Stimulated activated CD4-positive, alpha-beta T cell treated with anti-CD3 and anti-CD28 coated beads, Interleukin-4, amount 100 ng/mL, for 4 hours (primary cell): ENCODE results near the gene TTLL11.

ENCODE experiments used
- DNase-seq, 2 experiments: peaks; one replicate each; pipeline ENCODE4 v3.0.0-alpha.2; 2020

The TTLL11 gene

DNA sequence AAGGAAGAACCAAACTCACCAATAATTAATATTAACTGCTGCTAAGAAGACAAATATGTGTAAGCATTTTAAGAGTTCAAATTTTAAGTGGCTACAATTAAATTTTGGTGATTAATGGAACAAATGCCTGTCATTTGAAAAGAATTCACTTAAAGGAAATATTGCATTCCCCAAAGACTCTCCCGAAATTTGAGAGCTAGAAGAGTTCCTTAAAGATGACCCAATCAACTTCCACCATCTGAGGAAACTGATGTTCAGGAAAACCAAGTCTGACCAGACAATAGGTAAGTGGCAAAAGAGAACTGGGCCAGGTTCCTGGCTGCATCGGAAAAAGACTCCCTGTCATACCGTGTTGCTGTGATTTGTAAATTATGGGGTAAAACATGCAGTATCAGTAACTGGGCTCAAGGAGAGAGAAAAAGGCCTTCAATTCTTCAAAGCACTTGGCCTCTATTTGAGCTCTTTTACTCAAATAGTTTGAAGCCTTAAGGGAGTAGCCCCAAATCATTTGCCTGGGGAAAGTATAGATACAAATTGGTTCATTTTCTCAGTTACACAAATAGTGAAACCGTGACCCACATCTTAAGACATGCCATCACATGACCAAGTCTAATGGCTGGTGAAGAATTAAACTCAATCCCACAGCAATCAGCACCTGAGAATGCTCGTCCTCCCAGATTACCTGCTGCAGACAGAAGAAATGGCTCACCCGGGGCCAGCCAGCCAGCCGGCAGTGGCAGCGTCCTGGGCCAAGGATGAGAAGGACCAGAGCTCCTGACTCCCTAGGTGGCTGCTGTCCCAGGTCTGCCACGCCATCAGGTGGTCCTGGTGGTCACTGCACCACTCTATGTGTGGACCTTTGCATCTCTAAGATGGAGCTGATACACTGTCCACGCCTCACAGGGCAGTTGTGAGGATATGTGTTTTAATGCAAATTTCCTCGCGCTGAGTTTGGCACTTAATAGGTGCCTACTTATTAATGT is 162.9 kb downstream of the TTLL11 start:
- DNase-seq: no peak

DNA sequence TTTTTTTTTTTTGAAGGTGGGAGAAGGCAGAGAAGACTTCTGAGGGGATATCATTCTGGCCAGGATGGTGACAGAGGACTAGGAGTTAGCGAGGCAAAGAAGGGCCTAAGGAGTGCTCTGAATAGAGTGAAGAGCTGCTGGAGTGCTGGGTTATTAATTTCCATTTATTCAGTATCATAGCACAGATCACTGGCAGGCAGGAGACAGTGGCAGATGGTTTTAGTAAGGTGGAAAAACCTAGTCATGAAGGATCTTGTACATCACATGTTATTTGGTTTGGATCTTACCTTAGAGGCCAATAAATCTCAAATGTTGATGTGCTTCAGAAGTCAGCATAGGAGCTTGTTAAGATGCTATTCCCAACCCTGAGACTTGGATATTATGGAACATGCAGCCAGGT is 165.5 kb downstream of the TTLL11 start:
- DNase-seq: no peak

DNA sequence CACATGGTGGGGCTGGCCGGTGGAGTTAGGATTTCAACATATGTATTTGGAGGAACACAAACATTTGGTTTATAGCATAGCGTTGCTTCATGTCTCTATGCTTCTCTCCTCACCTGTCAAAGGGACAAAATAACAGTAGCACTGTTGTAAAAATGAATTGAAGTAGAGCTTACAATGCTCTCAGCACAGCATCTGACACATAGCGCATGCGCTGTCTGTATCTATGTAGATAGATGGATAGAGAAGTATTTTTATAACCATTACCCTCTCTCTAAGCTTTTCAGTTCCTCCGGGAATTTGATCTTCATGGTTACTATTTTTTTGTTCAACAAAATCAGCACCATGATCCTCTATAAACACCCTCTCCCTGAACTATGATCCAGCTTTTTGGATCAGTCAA is 166.0 kb downstream of the TTLL11 start:
- DNase-seq: no peak

DNA sequence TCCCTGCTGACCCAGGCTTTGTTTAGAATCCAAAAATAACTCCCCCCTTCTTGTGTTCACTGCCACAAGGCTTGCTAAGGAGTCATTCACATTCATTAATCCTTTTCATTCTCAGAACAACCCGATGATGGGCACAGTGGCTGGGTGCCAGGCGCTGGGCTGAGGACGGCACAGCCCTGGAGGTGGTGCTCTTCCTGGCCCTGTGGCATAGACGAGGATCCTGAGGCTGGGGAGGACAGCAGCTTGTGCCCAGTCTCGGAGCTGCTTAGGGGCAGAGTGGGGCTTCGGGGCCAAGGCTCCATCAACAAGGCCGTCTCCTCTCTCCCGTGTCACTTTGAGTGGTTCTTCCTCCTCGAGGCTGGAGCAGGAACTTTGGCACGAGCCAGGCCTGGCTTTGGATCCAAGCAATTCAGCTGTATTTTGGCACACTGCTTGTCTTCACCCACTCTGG is 166.7 kb downstream of the TTLL11 start:
- DNase-seq: no peak

DNA sequence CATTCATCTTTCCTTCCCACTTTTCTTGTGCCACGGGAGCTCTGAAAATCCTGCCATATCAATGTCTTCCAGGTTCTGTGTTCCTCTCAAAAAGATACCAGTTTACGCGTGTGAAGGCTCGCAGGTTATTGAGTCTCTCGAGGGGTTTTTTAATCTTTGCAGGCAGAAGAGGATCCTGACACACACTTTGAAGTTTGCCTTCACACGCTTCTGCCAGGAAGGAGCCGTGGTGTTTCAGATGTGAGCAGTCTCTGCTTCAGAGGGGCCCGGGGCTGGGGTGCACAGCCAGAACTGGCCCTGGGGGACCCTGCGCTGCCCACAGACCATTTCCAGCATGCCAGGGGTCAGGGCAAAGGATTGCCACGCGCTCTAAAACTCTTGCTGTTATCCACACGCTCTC is 167.2 kb downstream of the TTLL11 start:
- no peak for DNase-seq

DNA sequence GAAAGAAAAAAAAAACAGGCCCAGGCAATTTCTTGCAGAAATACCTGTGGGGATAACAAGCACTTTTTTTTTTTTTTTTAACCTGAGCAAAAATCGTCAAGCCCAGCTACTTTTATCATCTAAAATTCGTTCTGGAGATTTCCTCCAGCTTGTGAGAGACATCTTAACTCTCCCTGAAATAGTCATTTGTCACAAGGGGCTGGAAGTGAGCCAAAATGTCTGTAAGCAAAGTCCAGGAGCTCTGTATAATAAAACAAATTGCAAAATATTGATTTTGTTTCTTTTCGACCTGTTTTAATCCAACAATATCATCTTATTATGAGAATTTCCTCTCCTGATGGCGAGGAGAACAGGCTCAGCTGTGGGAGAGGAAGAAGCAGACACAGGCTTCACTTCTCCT is 168.4 kb downstream of the TTLL11 start:
- DNase-seq: no peak

DNA sequence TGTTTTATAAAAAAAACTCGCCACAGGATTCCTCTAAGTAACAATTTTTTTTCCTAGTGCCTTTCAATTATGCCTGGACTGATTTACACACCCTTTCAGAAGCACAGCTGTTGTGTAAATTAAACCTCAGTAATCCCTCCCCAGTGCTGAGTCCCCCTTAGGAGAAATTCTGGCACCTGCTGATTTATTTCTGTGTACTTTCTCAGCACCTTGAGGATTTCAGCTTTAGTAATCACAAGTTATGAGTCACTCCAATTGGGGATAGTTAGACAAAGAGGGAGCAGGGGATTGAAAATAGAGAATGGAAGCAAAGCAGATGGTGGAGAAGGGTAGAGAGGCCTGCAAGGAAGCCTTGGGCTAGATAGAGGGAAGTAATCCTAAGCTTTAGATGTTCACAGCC is 171.7 kb downstream of the TTLL11 start:
- no peak for DNase-seq

DNA sequence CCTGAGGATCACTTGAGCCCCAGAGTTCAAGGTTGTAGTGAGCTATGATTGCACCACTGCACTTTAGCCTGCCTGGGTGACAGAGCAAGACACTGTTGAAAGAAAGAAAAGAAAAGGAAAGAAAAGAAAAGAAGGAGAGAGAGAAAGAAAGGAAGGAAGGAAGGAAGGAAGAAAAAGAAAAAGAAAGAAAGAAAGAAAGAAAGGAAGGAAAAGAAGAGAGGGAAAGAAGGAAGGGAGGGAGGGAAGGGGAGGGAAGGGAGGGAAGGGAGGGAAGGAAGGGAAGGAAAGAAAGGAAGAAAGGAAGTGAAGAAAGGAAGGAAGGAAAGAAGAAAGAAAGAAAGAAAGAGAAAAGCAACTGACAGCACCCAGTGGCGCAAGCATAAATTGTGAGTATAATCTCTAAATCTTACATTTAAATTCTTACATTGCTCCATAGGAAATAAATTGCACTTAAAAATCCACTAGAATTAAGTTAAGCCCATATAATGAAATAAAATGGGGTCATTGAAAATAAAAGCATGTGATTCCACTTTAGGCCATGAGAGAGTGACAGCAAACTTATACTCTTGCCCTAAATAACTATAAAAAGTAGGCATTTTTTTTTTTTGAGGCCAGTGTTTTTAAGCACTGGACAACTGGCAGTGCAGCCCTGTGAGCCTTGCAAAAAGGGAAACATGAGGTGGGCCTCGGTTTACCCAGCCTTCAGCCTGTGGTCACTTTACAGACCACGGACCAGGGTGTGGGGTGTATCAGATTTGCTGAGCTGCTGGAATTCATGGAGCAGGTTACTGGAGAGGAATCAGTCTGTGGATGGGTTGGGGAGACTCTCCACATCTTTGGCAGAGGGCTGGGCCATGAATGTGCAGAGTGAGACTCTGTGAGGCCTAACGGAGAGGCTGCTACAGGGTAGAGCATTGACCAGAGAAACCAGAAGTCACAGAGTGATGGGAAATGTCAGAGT is 175.5 kb downstream of the TTLL11 start:
- DNase-seq: no peak

DNA sequence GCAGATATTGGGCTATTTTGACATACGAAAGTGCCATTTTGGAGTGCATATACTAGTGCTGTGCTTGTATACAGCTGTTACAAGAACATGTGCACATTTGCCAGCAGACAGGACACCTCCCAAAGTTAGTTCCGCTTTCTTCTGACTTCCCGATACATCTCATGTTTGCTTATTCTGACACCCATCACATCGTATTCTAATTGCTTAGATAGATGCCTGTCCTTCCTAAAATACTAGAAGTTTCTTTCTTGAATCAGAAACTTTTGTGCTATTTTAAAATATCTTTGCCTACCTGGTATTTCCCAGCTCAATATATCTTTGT is 177.8 kb downstream of the TTLL11 start:
- no peak for DNase-seq

DNA sequence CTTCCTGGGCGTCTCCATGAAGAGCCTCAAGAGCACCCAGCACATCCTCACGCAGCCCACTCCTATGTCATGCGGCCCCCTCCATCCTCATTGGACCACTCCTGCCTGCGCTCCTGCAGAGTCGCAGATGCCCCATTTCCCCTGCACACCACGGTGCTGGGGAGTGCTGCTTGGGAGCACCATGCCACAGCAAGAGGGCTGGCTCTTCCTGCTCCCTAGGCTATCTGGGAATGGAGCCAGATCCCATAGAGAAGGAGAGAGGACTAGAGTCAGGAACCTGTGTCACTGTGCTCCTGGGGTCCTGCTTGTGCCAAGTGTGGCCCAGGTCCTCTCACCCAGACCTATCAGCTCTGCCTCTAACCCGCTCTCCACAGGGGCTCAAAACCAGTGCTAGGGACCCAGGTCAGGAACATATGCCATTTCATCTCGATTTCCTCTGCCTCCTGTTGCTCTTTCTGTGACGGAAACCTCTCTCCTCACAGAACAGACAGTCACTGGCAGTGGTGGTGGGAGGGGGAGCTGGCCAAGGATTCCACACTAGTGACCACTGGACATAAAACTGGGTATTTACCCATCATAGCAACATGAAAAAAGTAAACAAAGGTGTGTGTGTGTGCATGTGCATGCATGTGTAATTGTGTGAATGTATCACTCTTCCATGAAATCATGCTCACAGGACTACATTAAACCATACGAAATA is 178.4 kb downstream of the TTLL11 start:
- no peak for DNase-seq

DNA sequence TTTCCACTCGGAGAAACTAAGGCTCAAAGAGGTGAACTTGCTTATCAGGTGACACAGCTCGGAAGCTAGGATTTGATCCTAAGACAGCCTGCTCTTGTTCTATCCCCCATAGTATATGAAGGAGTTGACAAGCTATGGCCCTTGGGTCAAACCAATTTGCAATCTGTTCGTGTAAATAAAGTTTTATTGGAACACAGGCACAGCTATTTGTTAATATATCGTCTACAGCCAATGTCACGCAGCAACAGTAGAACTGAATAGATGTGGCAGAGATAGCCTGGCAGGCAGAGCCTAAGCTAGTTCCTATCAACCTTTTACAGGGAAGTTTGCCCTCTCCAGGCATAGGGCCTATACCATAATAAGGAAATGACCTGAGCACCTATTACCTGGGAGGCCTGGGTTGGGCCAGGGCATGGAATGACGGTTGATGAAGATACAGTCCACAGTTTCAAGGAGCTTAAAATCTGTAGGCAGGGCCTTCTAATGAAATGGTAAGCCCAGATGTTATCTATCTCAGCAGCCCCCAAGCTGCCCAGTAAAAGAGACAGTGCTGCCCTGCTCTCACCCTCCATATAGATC is 179.0 kb downstream of the TTLL11 start:
- no peak for DNase-seq

DNA sequence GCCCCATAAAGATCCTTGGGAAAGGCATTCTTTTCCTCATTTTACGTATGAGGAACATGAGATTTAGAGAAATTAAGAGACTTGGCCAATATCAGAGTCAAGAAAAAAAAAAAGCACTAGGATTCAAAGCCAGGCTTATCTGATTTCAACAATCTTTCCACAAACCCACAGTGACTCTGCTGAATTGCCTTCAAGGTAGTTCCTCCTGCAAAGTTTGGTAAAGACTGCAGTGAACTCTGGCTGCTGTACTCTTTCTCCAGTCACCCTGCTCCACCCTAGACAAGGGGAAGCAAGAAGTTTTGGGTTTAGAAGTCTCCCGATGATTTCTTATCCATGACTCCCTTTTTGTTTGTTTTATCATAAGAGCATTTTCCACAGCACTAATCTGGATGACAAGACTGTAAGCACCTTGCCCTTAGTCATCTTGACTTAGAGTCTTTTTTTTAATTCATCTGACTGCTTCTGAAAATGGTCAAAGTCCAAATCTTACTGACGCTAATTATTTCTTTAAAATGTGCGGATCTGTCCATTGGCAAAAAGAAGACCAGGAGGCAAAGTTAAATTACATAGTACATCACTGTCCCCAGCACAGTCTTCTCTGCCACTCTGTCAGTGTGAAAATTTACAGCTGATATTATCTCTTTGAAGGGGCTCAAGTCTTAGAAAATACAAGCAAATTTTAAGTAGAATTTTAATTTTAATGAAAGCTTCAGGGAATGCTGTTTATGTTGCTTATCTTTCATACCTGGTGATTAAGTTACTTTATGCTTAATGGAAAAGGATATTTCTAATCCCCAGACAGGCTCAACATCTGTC is 180.1 kb downstream of the TTLL11 start:
- no peak for DNase-seq

DNA sequence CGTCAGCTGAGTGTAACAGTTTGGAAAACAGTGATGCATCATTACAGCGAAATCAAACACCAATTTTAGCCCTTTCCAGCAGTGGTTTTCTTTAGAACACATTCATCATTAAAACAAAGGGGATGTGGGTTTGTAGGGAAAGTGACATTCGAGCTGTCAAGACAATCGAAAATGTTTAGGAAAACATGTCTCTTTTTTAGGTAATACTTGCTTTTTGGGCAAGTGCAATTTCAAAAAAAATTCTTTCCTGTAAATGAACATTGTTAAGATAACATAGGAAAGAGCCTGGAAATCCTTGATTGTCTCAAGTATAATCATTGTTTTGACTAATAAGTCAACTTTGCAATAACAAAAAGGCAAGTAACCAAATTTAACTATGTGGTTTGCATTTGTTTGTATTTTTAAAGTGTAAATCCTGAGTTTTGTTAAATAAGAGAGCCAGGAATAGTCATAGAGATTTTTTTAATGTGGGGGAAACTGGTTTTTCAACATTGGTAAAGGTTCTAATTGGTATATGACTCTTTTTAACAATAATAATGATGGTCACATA is 182.5 kb downstream of the TTLL11 start:
- no peak for DNase-seq

DNA sequence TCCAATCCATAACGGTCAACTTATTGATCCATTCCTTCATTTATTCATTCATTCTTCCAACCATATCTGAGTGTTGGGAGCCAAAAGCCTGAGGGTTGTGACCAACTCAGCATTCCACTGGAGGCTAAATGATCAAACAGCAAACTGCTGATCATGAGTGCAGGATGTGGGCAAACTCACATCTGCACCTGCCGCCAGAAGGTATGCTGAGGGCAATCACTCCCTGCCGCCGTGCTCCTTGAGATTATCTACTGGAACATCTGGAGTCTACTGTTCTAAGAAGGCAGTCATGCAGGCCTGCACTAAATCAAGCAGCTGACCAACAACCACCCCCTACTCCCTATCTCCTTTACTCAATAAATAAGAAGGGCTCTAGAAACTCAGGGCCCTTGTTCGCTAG is 184.0 kb downstream of the TTLL11 start:
- DNase-seq: no peak

DNA sequence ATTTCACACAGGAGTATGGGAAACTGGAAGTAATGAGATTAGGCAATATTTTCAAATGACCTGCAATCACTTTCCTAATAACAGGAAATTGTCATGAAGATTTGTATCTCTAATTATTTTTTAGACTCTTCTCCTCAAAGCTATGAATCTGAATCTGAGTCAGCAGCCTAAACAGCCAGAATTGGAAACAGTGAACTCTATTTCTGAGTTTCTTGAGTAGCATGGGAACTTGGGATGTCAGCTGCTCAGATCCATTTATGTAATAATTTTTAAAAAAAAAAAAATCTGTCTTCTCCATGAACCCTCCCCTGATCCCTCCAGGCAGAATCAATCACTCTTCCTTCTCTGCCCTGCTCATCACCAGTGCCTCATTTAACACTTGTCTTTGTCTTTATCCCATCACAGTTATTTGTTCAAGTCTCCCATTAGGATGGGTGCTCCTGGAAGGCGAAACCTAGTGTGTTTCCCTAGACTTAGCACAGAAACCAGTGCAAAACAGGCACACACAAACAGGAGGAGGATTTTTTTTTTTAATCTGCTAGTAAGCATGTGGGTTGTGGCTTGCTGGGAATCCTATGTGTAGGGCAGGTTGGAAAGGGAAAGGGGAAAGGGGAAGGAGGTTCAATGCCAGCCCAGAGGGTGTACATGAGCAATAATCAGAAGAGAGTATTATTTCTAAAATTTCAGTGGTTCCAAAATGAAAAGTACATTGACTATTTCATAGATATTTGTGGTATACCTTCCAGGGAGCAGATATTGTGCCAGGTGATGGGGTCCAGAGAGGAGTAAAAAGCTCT is 186.8 kb downstream of the TTLL11 start:
- no peak for DNase-seq

DNA sequence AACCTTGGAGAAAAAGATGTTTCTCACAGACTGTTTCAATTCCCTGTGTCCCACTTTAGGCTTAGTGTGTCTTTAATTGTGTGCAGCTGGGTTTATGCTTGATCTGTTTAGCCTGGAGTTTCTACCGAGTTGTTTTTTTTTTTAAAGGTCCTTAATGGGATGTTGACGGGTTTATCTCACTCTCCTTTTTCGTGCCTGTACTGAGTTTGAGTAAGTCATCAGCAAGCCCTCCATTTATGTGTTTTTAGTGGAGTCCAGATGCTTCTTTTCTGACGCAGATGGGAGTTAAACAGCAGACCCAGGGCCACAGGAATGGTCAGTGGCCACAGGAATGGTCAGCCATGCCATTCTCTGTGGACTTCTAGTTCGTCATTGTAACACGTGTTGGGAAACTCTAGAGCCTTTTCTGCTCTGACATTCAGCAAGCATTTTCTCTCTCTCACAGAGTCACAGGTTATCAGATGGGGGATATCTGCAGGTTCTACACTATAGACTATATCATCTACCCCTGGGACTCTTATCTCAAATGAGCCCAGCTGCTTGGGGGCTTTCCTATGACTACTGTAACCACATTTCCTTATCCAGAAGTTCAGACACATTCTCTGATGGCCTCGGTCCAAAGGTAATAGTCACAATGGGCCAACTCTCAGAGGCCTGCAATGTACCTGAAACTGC is 190.5 kb downstream of the TTLL11 start:
- no peak for DNase-seq

DNA sequence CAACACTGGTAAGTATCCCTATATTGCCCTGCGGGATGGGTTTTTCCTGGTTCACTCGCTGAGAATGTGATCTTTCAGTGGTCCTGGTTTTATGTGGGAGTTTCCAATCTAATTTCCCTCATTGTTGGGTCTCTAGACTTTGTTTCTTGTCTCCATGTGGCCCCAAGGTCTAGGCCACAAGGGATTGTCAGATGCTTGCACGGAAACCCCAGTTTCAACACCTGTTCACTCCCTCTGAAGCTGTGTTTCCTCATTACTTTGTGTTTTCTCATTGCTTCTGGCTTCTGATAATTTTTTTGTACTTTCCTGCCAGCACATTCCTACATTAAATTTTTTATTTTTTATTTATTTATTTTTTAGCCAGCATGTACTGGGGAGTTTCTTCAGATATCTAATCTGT is 191.5 kb downstream of the TTLL11 start:
- DNase-seq: no peak

DNA sequence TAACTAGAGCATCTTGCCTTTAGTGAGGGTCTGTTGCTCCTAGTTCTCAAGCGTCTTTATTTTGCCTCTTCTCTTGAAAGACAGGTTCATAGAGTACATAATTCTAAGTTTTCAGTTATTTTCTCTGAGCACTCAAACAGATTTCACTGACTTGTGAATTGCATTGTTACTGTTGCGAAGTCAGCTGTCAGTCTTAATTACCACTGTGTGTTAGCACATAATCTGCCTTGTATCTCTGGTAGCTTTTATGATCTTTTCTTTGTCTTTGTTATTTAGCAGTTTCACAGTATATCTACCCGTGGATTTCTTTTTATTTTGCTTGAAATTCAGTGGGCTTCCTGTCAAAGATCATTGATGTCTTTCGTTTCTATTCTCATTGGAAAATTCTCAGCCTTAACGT is 192.9 kb downstream of the TTLL11 start:
- DNase-seq: no peak

DNA sequence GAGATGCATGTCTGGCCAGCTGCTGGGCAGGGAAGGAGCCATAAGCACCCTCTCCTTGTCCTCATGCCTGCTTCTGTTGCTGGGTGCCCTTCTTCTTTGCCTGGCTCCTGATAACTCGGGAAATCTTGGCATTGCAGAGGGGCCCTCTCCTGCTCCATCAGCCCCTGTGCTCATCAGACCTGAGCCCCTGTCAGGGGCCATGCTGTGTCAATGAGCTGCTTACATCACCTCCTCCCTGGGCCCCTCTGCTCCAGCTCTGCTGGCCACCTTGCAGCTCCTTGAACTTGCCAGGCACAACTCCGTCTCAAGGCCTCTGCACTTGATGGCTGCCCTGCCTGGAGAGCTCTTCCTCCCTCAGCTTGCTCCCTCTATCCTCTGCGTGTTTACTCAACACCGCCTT is 194.3 kb downstream of the TTLL11 start:
- DNase-seq: no peak

DNA sequence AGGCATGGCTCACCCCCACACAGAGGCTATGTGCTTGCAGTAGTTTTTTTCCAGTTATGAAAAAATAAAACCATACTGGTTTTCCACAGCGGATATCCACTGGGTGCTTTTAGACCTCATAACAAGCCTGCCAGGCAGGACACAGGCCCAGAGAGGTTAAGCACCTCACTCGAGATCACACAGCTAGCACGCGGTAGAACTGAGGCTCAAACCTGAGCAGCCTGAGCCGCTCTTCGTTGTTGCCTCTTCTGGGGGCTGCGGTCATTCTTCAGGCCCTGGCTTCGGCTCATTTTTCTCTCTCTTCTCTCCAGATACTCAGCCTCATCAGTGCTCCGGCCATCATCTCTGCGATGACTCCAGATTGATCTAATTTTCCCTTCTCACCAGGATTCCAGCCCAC is 196.0 kb downstream of the TTLL11 start:
- DNase-seq: no peak
